ENCODE data around the gene RFX3.
A peak's percentile ranks its signal among the peaks of the same experiment; 100 is the strongest.

The RFX3 gene

DNA sequence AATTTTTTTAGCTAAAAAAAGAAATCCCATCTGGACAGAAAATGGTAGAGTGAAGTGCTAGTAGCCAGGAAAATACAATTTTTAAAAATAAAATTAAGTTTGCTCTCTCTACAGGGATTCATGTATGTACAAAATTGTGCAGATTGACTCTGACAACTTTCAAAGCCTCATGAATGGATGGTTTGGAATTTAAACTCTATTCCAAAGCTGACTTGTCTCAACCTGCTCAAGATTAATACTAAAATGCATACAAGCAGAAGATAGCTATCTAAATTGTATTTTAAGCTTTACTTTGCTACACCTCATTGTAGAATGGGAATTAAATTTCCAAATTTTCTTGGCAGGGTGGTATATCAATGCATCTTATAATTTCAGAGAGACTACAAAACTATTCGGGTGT, 257.6 kb downstream of the RFX3 start:
- no peak for DNase-seq

GRCh38 chr9:3263698-3264097, 262.1 kb downstream of the RFX3 start:
- DNase-seq: no peak

- DNase-seq: no peak
These were observed 262.8 kb downstream of the RFX3 start for GRCh38 chr9:3262826-3263529.

- no peak for DNase-seq
These were observed 264.3 kb downstream of the RFX3 start for GRCh38 chr9:3261484-3261883.

DNA sequence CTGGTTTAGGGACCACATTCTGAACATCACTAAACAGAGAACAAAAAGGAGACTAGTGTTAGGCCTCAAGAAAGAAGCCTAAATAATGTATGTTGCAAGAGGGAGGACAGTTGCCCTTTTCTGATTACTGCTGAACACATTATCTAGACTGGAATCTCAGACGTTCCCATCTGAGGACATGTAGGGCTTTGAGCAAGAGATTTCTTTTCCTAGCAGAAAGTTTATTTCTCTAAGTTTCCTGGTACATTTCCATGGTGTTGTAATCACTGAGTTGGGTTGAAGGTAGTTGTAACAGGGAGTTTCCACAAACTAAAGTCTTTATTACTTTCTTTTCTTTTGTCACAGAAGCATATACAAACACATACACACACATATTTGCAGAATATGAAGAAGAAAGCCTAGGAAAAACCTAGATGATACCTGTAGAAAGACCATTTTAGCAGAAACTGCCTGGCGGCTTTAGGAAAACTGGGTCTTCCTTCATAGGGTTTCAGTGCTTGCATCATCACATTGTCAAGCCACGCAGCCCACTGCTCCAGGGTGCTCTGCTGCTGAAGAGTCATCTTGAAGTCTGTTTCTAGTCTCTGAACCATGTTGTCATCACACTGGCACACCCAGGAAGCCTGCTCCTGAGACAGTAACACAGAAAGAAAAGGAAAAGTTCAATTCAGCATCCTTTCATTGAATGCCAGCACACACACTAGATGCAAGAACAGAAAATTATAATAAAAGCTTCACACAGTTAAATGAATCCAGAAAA, 269.1 kb downstream of the RFX3 start:
- DNase-seq: no peak

GRCh38 chr9:3251309-3251708, 274.5 kb downstream of the RFX3 start:
- no peak for DNase-seq

DNA sequence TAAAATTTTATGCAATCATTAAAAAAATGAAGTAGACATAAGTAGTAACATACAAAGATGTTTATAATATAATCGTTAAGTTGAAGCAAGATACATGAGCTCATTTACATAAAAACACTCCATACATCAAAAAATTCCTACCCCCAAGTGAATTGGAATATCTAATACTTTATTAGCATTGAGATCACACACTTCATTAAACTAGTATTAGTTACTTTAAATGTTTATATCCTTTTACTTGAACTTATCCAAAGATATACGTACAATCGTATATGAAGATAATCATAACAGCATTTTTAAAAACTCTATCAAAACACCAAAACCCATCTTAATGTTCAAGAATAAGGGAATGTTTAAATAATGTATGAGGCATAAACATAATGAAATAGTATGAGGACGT, 275.1 kb downstream of the RFX3 start:
- no peak for DNase-seq

DNA sequence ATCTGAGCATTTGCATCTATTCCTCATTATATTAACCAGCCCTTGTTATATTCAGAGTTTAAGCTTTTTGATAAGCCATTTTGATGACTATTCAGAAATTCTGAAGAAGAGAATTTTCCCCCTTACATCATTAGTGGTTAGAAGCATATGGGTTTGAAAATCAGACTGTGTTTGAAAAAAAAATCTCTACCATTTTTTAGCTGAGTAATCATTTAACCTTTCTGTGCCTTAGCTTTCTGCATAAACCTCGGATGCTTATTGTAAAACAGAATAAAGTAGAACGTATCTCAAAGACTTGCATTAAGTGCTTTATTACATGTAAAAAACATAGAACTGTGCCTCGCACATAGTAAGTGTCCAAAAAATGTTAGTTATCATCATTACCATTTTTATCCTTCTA, 278.6 kb downstream of the RFX3 start:
- no peak for DNase-seq

DNA sequence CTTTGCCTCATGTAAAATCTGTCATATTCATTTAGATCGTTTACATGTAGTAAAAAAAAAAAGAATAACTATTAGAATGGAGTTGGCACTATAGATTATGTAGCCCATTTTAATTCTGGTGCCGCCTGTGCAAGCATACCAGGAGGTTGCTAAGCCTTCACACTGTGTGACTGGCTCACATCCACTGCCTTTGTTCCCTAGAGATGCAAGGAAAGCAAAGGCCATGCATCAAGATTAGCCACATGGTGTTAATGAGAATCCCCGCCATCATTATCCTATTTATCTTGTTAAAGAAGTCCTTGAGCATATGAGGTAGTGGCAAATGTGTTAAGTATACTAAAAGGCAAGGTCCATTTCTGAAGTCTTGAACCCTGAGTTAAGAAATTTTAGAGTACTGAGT, 279.6 kb downstream of the RFX3 start:
- DNase-seq: no peak

- peak; percentile 10 for DNase-seq
These were observed 280.7 kb downstream of the RFX3 start for GRCh38 chr9:3244963-3245653.

DNA sequence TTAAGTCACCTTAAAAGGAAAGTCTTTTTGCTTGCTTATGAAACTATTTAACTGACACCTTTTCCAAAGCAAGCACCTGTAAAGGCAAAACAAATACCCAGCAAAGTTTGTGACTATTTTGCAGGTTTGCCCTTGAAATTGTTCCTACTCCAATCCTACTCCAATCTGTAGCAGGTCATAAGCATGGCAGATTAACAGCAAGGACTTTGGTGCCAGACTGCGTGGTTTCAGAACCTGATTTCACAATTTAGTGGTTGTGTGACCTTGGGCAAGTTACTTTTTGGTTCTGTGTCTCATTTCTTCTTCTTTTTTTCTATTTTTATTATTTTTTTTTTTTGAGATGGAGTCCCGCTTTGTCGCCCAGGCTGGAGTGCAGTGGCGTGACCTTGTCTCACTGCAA, 282.1 kb downstream of the RFX3 start:
- no peak for DNase-seq

DNA sequence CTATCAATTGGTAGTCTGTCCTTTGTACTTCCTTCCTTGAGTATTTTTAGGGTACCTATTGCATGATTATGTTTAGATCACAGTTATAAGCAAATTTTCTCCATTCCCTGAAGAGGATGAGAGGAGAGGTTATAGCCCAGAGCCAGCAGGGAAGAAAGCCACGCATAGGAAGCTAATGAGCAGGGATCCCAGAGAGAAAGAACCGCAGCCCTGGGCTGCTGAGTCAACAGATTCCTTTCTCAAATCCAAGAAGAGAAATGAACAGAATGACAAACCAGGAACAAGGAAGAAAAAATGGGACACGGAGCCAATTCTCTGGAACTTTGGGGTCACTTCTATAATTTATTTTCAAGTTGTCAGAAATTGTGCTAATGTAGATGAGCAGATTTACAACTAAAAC, 284.5 kb downstream of the RFX3 start:
- no peak for DNase-seq

- DNase-seq: peak; percentile 74
These were observed 285.0 kb downstream of the RFX3 start for GRCh38 chr9:3240656-3241268.

GRCh38 chr9:3239240-3239639, 286.6 kb downstream of the RFX3 start:
- no peak for DNase-seq

GRCh38 chr9:3238236-3238635, 287.6 kb downstream of the RFX3 start:
- no peak for DNase-seq

GRCh38 chr9:3237121-3237520, 288.7 kb downstream of the RFX3 start:
- DNase-seq: no peak

- no peak for DNase-seq
These were observed 290.3 kb downstream of the RFX3 start for GRCh38 chr9:3235497-3235896.

DNA sequence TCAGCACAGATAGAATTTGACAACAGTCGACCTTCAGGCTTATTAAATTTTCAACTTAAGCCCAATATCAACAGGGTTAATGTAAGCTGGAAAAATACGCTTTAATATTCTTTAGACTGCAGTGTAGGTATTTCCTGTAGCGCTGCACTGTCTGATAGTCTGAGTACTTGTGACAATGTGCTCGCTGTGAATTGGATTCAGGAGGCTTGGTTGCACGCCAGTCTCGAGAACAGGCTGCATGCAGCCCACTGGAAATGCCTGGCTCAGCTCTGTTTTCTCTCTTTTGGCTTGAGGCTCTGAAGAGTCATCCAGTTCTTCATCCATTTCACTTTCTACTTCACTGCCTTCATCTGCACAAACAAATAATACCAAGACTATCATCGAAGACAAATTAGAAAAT, 300.9 kb downstream of the RFX3 start:
- no peak for DNase-seq

DNA sequence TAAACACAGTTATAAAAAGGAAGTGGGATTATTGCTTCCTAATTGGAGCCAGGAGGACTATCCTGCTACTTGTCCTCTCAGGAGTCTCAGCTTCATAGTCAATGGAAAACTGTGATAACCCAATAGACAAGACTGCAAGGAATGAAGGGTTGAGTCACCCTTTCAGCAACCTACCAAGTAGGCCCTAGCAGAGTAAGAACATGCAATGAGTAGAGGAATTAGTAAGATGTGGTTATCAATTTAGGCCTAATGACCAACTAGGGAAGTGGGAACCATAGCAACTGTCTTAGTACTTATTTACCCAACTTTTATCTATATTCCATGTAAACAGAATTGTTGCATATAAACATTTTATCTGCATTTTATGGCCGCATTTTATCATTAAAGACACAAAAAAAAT, 310.1 kb downstream of the RFX3 start:
- no peak for DNase-seq

DNA sequence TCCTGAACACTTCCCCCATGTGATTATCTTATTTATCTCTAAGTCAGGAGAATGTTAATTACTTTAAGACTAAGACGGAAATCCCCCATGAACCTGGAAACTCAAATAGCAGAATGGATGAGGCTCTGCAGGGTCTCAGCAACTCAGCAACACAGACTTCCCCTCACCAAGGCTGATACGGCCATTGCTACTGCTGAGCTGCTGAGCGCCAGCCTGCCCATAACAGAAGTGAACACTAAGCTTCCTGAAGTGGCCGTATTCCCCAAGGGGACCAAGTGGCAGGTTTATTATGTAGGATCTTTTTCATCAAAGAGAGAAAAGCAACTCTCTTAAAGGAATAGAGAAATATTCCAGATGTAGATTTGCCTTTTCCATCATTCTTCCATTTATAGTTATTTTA, 311.1 kb downstream of the RFX3 start:
- no peak for DNase-seq

GRCh38 chr9:3205421-3206095, 320.2 kb downstream of the RFX3 start:
- no peak for DNase-seq

DNA sequence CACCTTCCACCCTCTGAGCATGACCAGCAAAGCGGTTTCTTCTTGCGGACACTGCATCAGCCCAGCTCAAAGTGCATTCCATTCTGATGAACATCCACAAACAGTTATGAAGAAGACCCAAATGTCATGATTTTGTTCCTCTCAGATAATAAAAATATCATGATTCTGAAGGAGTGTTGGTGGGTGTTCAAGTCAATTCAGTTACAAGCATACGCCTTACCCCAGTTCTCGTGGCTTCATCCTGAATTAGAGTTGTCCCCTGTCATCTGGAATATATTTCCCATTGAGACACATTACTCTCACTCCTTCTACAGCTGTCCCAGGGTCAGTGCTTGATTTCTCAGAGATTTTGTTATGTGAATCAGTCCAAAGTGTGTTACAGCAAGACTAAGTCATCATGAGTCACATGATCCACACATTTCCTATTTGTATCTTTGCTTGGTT, 325.4 kb downstream of the RFX3 start:
- no peak for DNase-seq

- no peak for DNase-seq
These were observed 332.0 kb downstream of the RFX3 start for GRCh38 chr9:3193791-3194190.

All from activated CD4-positive, alpha-beta T cell treated with anti-CD3 and anti-CD28 coated beads, Interleukin-2, Interleukin-6, amounts not matched to agents 100 ng/mL and 50 ng/mL, durations not matched to agents 16 hours and 8 hours (primary cell).